ENCODE results near the gene PIBF1. TPM values are rescaled to one million over a fixed set of nuclear protein-coding genes. Genes with fewer than 3 reads are reported as not detected.
A peak's percentile ranks its signal among the peaks of the same experiment; 100 is the strongest.

Gene PIBF1
- total RNA-seq, 4 donors from 2014 or later = 8.2 to 30.8 (median 14.3) TPM

- TF ChIP-seq POLR2AphosphoS5 (IDR thresholded peaks at IDR 0.05) (peak in 1 of 3 donors; percentile 58), CTCF (IDR thresholded peaks at IDR 0.05) (no peak)
- no peaks in the 10 kb centered on the region for H3K36me3 ChIP-seq
- no peaks in the 10 kb centered on the region for H3K9me3 ChIP-seq
- peaks cover 0 to 16% (median 4%) of the 10 kb centered on the region in 4 donors for H3K4me1 ChIP-seq
- DNase-seq = no peak
- 52 to 61% methylated on average over 4 of the region's 4 CpGs for WGBS, 2 donors (ENCODE audit: low coverage in 1 of 2)
- intact Hi-C loops (cut with DNase I; ENCODE audit: low total_unique reads) = no loop called here
- in situ Hi-C loops (cut with MboI; ENCODE audit: low pct_ligation_motif_present in 1 of 4, low pct_unique_long_range_greater_than_20kb in 1 of 4, low sequenced_read_pairs in 3 of 4) = loop anchor here in 2 of 4 donors (10.0 to 25.0 kb wide), 3 partner anchors 405 to 655 kb away; no protein-coding TSS in a partner anchor
- H3K4me3 ChIP-seq = peak overlapping the region in 3 of 4 donors; percentile 78 to 97 (median 95)
- peaks cover 3% of the 10 kb centered on the region for H3K27me3 ChIP-seq
- H3K27ac ChIP-seq = peak overlapping the region; percentile 81 to 91 (median 86)
These were observed 275.5 kb downstream of the PIBF1 start for GRCh38 chr13:73057284-73058063.

- in situ Hi-C loops (cut with MboI; ENCODE audit: low pct_ligation_motif_present in 1 of 4, low pct_unique_long_range_greater_than_20kb in 1 of 4, low sequenced_read_pairs in 3 of 4) = loop anchor here in 2 of 4 donors (10.0 to 25.0 kb wide), 3 partner anchors 404 to 654 kb away; no protein-coding TSS in a partner anchor
- no peak for DNase-seq
- Histone ChIP-seq H3K9me3 (no peaks in the 10 kb centered on the region), H3K27me3 (peaks cover 3% of the 10 kb centered on the region), H3K27ac (peak overlapping the region; percentile 81 to 91 (median 86)), H3K4me1 (peaks cover 0 to 16% (median 4%) of the 10 kb centered on the region in 4 donors), H3K36me3 (peaks cover 0 to 2% (median 0%) of the 10 kb centered on the region in 4 donors), H3K4me3 (peak overlapping the region in 3 of 4 donors; percentile 78 to 97 (median 95))
- intact Hi-C loops (cut with DNase I; ENCODE audit: low total_unique reads) = no loop called here
- TF ChIP-seq CTCF (IDR thresholded peaks at IDR 0.05) (no peak), POLR2A (IDR thresholded peaks at IDR 0.05) (no peak), EP300 (IDR thresholded peaks at IDR 0.05; ENCODE audit: low read depth) (no peak), POLR2AphosphoS5 (IDR thresholded peaks at IDR 0.05) (no peak)
- WGBS, 2 donors (ENCODE audit: low coverage in 1 of 2) = 22 to 25% methylated on average over 6 of the region's 6 CpGs
These were observed 276.1 kb downstream of the PIBF1 start for GRCh38 chr13:73058064-73058313.

- in situ Hi-C loops (cut with MboI; ENCODE audit: low pct_ligation_motif_present in 1 of 4, low pct_unique_long_range_greater_than_20kb in 1 of 4, low sequenced_read_pairs in 3 of 4) (loop anchor here in 2 of 4 donors (10.0 to 25.0 kb wide), 3 partner anchors 404 to 654 kb away; no protein-coding TSS in a partner anchor), intact Hi-C loops (cut with DNase I; ENCODE audit: low total_unique reads) (no loop called here)
- no peak for DNase-seq
- Histone ChIP-seq H3K9me3 (no peaks in the 10 kb centered on the region), H3K4me3 (peak overlapping the region; percentile 0 to 97 (median 86)), H3K27me3 (peaks cover 3% of the 10 kb centered on the region), H3K27ac (peak overlapping the region; percentile 81 to 91 (median 86)), H3K4me1 (peaks cover 0 to 16% (median 4%) of the 10 kb centered on the region in 4 donors), H3K36me3 (peaks cover 0 to 5% (median 0%) of the 10 kb centered on the region in 4 donors)
- TF ChIP-seq POLR2A (IDR thresholded peaks at IDR 0.05) = no peak
- TF ChIP-seq CTCF (IDR thresholded peaks at IDR 0.05) = no peak
- no peak for TF ChIP-seq EP300 (IDR thresholded peaks at IDR 0.05; ENCODE audit: low read depth)
- no peak for TF ChIP-seq POLR2AphosphoS5 (IDR thresholded peaks at IDR 0.05)
- WGBS, 2 donors (ENCODE audit: low coverage in 1 of 2) = 3% methylated on average over 8 of the region's 8 CpGs; no CpG with 5 or more reads in 1 of the 2 donors
These were observed 276.5 kb downstream of the PIBF1 start for GRCh38 chr13:73058432-73058735.

GRCh38 chr13:73058736-73059459 lies 277.0 kb downstream of the PIBF1 start, which contains the start of gene KLF5:
Gene KLF5 (plus strand): TSS chr13:73059005. CDS start chr13:73059328, 323 bp downstream.
- peaks cover 0 to 15% (median 4%) of the 10 kb centered on the region in 4 donors for H3K4me1 ChIP-seq
- H3K27me3 ChIP-seq = peaks cover 3% of the 10 kb centered on the region
- 1% methylated on average over 69 of the region's 93 CpGs; no CpG with 5 or more reads in 1 of the 2 donors for WGBS, 2 donors (ENCODE audit: low coverage in 1 of 2)
- intact Hi-C loops (cut with DNase I; ENCODE audit: low total_unique reads) = no loop called here
- in situ Hi-C loops (cut with MboI; ENCODE audit: low pct_ligation_motif_present in 1 of 4, low pct_unique_long_range_greater_than_20kb in 1 of 4, low sequenced_read_pairs in 3 of 4) = loop anchor here in 2 of 4 donors (10.0 to 25.0 kb wide), 3 partner anchors 403 to 653 kb away; no protein-coding TSS in a partner anchor
- peak; percentile 98 for DNase-seq
- peak within 1 kb of the TSS; percentile 78 to 97 (median 90) for H3K4me3 ChIP-seq
- TF ChIP-seq POLR2AphosphoS5 (IDR thresholded peaks at IDR 0.05) = peak; percentile 97 to 100 (median 99)
- TF ChIP-seq CTCF (IDR thresholded peaks at IDR 0.05) = no peak
- peak; percentile 100 for TF ChIP-seq POLR2A (IDR thresholded peaks at IDR 0.05)
- no peak for TF ChIP-seq EP300 (IDR thresholded peaks at IDR 0.05; ENCODE audit: low read depth)
- peak within 1 kb of the TSS; percentile 83 to 91 (median 90) for H3K27ac ChIP-seq
- H3K36me3 ChIP-seq = peaks cover 0 to 5% (median 0%) of the 10 kb centered on the region in 4 donors
- H3K9me3 ChIP-seq = no peaks in the 10 kb centered on the region

Data from transverse colon (tissue), 4 donors.